ENCODE measurements around the gene CRIM1. TPM values are rescaled to one million over a fixed set of nuclear protein-coding genes. Genes with fewer than 3 reads are reported as not detected.

The CRIM1 gene
- total RNA-seq, 1 donor: 949 TPM

DNA sequence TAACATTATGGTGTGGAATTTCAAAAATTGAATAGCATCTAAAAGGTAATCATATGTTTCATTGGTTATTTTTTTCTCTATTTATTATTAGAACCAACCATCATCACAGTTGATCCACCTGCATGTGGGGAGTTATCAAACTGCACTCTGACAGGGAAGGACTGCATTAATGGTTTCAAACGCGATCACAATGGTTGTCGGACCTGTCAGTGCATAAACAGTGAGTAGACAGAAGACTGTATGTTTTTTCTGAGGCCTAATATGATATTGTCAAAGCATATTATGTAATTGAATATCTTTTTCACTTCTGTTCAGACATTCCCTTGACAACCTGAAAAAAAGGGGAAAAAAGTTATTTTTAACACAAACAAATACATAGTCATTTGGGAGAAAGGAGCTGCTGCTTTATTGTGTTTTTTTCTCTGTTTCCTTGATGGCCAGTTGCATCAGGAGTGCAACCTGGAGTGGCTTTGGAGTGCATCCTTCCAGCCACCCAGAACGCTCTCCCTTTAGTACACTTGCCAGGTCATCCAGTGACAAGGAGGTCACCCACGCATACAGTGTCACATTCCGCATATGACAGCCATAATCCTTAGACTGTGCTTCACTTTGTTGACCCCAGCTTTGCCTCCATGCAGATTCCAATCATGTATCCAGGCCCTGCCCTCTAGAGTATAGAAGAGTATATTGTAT, 143.7 kb downstream of the CRIM1 start:
- DNase-seq (ENCODE audit: low read depth): no peak
- H3K4me3 ChIP-seq (ENCODE audit: low read depth, low read length): no peak overlapping the region
- TF ChIP-seq, protein P1, sequence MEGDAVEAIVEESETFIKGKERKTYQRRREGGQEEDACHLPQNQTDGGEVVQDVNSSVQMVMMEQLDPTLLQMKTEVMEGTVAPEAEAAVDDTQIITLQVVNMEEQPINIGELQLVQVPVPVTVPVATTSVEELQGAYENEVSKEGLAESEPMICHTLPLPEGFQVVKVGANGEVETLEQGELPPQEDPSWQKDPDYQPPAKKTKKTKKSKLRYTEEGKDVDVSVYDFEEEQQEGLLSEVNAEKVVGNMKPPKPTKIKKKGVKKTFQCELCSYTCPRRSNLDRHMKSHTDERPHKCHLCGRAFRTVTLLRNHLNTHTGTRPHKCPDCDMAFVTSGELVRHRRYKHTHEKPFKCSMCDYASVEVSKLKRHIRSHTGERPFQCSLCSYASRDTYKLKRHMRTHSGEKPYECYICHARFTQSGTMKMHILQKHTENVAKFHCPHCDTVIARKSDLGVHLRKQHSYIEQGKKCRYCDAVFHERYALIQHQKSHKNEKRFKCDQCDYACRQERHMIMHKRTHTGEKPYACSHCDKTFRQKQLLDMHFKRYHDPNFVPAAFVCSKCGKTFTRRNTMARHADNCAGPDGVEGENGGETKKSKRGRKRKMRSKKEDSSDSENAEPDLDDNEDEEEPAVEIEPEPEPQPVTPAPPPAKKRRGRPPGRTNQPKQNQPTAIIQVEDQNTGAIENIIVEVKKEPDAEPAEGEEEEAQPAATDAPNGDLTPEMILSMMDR (IDR thresholded peaks at IDR 0.05; ENCODE audit: insufficient read depth, low read depth, low read length): no peak

DNA sequence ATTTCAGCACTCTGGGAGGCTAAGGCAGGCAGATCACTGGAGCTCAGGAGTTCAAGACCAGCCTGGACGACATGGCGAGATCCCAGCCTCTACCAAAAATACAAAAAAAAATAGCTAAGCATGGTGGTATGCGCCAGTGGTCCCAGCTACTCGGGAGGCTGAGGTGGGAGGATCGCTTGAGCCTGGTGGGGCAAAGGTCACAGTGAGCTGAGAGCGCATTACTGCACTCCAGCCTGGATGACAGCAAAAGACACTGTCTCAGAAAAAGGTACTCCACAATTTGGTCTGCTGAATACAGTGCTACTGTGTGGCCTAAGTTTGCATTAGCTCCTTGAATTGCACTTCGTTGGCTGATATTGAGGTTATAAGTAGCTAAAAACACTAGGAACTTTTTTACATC, 144.5 kb downstream of the CRIM1 start:
- no peak overlapping the region for H3K4me3 ChIP-seq (ENCODE audit: low read depth, low read length)
- DNase-seq (ENCODE audit: low read depth): no peak
- TF ChIP-seq, protein P1 (IDR thresholded peaks at IDR 0.05; ENCODE audit: insufficient read depth, low read depth, low read length): no peak

GRCh38 chr2:36502081-36502480, 146.5 kb downstream of the CRIM1 start:
- H3K4me3 ChIP-seq (ENCODE audit: low read depth, low read length): no peak overlapping the region
- TF ChIP-seq, protein P1 (IDR thresholded peaks at IDR 0.05; ENCODE audit: insufficient read depth, low read depth, low read length): no peak
- DNase-seq (ENCODE audit: low read depth): peak; percentile 57

DNA sequence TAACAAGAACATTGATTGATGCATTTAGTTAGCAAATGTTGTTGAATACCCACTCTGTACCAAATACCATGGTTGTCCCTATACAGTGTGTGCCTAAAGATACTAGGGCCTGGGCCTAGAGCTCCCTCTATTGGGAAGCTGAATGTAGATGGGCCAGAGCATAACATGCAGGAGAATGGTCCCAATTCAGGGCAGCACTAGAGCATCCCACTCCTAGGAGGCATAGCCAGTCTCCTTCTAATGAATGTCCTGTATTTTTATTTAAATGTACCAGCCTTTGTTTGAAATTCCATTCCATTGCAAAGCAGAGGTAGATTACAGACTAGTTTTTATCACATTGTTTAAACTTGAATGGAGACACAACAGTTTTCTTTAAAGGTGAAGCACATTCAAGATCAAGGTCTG, 151.8 kb downstream of the CRIM1 start:
- no peak overlapping the region for H3K4me3 ChIP-seq (ENCODE audit: low read depth, low read length)
- DNase-seq (ENCODE audit: low read depth): peak; percentile 67
- TF ChIP-seq, protein P1 (IDR thresholded peaks at IDR 0.05; ENCODE audit: insufficient read depth, low read depth, low read length): peak; percentile 91

GRCh38 chr2:36509075-36509474, 153.5 kb downstream of the CRIM1 start:
- no peak for DNase-seq (ENCODE audit: low read depth)
- H3K4me3 ChIP-seq (ENCODE audit: low read depth, low read length): no peak overlapping the region
- TF ChIP-seq, protein P1 (IDR thresholded peaks at IDR 0.05; ENCODE audit: insufficient read depth, low read depth, low read length): no peak

- TF ChIP-seq, protein P1 (IDR thresholded peaks at IDR 0.05; ENCODE audit: insufficient read depth, low read depth, low read length): no peak
- DNase-seq (ENCODE audit: low read depth): no peak
- no peak overlapping the region for H3K4me3 ChIP-seq (ENCODE audit: low read depth, low read length)
These were observed 156.5 kb downstream of the CRIM1 start for GRCh38 chr2:36511858-36512603.

Measured in fibroblast of villous mesenchyme (primary cell).